ENCODE measurements around the gene RELA.
"Not testable (repeated sequence)": the region's sequence is repeated elsewhere in the genome, so short reads cannot be mapped to it uniquely, and the experiment has no call there.

The RELA gene

GRCh38 chr11:65672180-65672860 is 9.6 kb upstream of the RELA start:
- no peak for DNase-seq (ENCODE audit: low read depth in 2 of 2)

GRCh38 chr11:65663639-65664200 is 1.0 kb upstream of the RELA start:
- DNase-seq (ENCODE audit: low read depth in 2 of 2) = peak in 1 of 2 donors; percentile 45

- DNase-seq (ENCODE audit: low read depth in 2 of 2) = no peak
These were observed 393 bp downstream of the RELA start for GRCh38 chr11:65662247-65662798.

- DNase-seq (ENCODE audit: low read depth in 2 of 2) = no peak
These were observed 993 bp downstream of the RELA start for GRCh38 chr11:65661599-65662246.

- not testable (repeated sequence) for DNase-seq (ENCODE audit: low read depth in 2 of 2)
These were observed 1.8 kb downstream of the RELA start for GRCh38 chr11:65660908-65661307.

GRCh38 chr11:65660038-65660437 is 2.7 kb downstream of the RELA start:
- no peak for DNase-seq (ENCODE audit: low read depth in 2 of 2)

DNA sequence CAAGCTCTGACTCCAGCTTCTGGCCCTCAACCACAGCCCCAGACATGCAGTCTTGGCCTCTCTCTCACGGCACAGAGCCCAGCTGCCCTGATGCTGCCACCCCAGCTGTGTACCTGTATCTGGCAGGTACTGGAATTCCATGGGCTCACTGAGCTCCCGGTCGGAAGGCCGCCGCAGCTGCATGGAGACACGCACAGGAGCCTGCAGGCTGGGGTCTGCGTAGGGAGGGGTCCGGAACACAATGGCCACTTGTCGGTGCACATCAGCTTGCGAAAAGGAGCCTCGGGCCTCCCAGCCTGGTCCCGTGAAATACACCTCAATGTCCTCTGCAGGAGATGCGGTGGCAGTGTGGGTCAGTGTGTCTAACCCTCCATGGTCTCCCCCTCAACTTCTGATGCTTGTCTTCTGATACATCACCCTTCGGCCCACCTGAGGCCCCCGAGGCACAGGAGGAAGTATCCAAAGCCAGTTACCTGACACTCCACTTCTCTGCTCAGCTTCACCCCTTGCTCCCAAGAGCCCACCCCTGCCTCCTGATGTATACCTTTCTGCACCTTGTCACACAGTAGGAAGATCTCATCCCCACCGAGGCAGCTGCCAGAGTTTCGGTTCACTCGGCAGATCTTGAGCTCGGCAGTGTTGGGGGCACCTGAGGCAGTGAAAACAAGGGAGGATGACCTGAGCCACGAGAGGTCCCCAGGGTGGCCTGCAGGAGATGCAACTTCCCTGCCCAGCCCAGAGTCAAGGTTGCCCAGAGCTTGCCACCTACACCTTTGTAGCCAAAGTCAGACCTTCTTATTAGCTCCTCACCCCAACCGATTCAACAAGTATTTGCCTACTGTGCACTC is 4.3 kb downstream of the RELA start:
- DNase-seq (ENCODE audit: low read depth in 2 of 2) = no peak

GRCh38 chr11:65657426-65657825 is 5.3 kb downstream of the RELA start:
- DNase-seq (ENCODE audit: low read depth in 2 of 2) = no peak

DNA sequence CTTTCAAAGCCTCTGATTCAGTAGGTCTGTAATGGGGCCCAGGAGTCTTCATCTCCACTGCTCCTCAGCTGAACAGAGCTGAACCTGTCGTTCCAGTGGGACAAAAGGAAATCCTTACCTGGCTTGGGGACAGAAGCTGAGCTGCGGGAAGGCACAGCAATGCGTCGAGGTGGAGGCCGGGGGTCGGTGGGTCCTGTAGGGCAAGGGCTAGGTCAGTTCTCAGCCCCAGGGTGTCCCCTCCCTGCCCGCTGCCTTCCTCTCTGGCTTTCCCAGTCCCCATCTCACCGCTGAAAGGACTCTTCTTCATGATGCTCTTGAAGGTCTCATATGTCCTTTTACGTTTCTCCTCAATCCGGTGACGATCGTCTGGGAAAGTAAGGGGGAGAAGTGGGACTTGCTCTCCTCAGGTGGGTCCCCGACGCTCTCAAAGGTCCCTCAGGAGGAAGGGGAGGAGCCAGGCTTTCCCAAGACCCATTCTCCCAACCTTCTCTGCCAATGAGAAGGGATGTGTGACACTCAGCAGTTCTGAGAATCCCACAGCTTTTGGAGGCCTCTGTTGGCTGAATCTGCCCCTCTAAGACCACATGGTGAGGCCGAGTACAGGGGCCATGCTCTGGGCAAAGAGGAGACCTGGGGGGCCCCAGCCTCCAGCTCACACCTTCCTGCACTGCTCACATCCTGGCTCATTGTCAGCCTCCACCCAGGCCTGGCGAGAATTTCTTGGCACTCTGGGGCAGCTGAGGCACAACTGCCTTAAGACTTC is 7.0 kb downstream of the RELA start:
- no peak for DNase-seq (ENCODE audit: low read depth in 2 of 2)

DNA sequence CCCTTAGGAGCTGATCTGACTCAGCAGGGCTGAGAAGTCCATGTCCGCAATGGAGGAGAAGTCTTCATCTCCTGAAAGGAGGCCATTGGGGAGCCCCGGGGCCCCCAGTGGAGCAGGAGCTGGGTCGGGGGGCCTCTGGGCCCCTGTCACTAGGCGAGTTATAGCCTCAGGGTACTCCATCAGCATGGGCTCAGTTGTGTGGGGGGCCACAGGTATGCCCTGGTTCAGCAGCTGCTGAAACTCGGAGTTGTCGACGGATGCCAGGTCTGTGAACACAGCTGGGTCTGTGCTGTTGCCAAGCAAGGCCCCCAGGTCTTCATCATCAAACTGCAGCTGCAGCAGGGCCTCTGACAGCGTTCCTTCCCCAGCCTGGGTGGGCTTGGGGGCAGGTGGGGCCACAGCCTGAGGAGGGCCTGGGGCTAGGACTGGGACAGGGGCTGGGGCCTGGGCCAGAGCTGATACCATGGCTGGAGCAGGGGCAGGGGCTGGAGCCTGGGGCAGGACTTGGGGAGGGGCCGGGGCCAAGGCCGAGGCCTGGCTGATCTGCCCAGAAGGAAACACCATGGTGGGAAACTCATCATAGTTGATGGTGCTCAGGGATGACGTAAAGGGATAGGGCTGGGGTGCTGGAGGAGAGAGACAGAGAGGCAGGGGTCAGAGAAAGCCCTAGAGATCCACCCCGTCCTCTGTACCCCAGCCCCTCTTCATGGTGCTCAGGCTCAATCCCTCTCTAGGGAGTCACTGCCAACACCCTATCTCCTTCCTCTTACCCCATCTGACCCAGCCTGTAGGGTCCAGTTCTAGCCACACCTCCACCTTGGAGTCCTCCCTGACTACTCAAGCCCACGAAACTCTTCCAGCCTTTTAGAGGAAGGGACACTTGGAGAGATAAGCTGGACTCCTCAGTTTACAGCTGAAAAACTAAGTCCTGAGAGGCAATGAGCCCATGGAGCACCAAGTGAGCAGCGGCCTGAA is 8.1 kb downstream of the RELA start:
- DNase-seq (ENCODE audit: low read depth in 2 of 2) = no peak

DNA sequence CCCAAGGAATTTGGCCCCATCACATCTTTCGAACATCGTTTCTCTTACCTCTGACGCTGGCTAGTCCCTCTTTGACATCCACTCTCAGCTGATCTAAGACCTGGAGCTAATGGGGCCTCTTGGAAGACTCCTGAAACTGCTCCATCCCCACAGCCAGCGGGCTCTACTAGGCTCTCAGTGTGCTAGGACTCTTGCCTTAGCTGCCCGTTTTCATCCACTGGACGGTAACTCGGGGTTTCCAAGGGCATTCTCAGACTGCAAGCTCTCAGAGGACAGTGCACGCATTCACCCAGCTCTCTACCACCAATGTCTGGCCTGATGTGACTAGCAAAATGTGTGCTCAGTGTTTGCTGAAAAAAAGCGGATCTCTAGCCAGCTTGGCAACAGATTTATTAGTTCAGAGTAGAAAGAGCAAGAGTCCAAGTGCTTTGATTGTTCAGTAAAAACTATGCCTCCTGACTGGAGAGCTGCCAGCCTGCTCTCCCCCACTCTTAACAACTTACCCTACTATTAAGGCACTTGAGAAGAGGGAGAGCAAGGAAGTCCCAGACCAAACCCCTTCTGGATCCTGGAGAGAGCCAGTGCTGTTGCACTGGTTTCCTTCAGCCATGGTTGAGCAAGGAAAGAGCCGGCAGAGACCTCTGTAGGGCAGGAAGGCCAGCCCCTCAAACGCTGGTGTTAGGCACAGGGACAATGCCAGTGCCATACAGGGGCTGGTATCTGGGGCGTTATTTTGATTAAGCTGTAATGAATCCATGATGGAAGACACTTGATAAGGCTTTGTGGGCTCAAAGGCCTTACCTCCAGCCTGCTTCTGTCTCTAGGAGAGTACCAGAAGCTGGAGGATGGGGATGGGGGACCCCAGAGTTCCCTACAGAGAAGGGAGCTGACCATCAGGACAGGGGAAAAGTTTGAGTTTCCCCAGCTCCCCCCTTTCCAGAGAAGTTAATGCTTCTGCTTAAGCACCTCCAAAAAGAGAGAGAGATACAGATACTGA is 9.2 kb downstream of the RELA start:
- no peak for DNase-seq (ENCODE audit: low read depth in 2 of 2)

- peak; percentile 92 to 97 for DNase-seq (ENCODE audit: low read depth in 2 of 2)
These were observed 10.0 kb downstream of the RELA start for GRCh38 chr11:65652511-65653228.

DNA sequence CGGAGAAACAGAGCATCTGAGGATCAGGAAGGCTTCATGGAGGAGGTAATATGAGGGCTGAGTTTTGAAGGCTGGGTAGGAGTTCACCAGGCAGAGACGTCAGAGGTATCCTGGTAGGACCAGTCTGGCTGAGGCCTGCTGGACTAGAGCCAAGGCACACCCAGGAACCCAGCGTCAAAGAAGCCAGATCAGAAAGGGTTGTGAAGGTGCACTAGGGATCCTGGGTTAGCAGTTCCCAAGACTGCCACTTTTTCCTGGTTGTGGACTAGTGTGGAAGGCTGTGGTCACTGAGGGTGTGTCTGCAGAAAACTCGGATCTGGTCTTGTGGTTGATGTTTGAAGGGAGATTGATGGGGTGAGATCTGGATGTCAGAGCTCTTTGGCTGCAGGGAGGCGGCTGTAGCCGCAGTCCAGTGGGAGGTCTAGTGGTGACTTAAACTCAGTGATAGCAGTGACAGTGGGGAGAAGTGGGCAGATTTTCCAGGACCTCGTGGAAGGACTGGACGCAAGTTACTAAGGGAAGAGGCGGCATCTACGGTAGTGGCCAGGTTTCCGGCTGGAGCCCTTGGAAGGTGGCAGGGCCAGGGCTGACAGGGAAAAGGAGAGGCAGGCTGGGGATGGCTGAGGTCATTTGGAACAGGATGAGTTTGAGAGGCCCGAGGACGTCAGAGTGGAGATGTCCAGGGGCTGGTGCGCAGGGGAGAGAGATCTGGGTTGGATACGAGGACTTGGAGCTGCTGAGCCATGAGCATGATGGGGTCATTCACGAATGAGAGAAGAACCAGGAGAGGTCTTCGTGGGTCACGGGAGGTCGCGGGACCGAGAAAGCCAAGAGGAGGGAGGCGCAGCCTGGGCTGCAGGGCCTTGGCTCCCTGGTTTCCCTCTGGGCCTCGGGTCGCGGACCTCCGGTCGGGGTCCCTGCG is 10.9 kb downstream of the RELA start:
- no peak for DNase-seq (ENCODE audit: low read depth in 2 of 2)

DNA sequence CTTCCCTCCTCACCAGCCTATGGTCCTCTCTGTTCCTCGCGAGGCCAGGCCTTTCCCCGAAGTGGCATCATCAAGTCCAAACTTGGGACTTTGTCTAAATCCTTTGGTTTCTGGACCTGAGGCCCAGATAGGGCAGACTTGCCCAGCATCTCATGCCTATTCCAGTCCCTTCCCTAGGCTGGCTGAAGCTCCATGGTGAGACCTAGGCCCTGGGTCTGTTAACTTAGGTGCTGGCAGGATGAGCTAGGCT is 11.5 kb downstream of the RELA start:
- no peak for DNase-seq (ENCODE audit: low read depth in 2 of 2)

DNA sequence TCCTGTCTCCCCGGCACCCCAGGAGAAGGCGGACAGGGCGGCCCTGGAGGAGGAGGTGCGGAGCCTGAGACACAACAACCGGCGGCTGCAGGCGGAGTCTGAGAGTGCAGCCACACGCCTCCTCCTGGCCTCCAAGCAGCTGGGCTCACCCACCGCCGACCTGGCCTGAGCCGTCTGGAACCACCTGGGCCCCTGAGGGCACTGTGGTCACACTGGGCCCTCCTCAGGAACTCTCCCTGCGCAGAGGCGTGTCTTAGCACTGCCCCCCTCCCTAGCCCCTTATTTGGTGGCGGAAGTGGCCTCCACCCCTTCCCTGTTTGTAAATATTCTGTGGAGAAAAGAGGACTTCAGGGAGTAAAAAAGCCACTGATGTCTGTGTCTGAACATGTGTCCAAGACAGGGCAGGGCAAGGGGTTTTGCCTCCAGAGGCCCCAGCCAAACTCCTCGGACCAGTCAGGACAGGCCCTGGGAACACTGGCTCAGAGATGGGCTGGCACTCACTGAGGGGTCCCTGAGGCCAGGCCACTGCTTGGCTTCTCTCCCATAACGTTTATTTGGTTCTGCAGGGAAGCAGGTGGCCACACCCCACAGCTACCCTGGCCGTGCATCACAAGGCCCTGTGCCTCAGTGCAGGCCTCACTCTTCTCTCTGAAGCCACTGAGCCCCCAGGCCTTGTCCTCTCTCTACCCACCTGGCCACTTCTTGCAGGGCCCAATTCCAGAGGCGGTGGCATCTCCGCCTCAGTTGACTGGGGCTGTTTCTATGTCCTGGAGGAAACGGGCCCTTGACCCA is 12.0 kb downstream of the RELA start:
- DNase-seq (ENCODE audit: low read depth in 2 of 2) = no peak

- no peak for DNase-seq (ENCODE audit: low read depth in 2 of 2)
These were observed 12.8 kb downstream of the RELA start for GRCh38 chr11:65649656-65650546.

Measured in stimulated activated CD8-positive, alpha-beta memory T cell treated with anti-CD3 and anti-CD28 coated beads, Interleukin-7, amount 100 ng/mL, for 4 hours (primary cell).